SK-N-SH treated with all-trans-retinoic acid at 6 μM for 48 hours (cell line): ENCODE results near the gene CYTH3.
"Not testable (repeated sequence)": the region's sequence is repeated elsewhere in the genome, so short reads cannot be mapped to it uniquely, and the experiment has no call there.

ENCODE experiments used
- ATAC-seq: fragments of 200-7000 bp; cut with Tn5 transposase; 3 replicates; pipeline ENCODE4 v1.9.1; 2020; ENCODE audit warnings: mild to moderate bottlenecking, moderate library complexity
- ARNTL ChIP-seq: fragments of 450-650 bp; formaldehyde crosslinking; IDR thresholded peaks from 2 replicates; pipeline ENCODE4 v1.5.0; 2020; ENCODE audit warnings: low read depth, mild to moderate bottlenecking, moderate library complexity, borderline replicate concordance
- CSRNP3 ChIP-seq: fragments of 250-450 bp; sonication (Bioruptor Pico); IDR thresholded peaks from 2 replicates; pipeline ENCODE4 v1.5.1; 2021; ENCODE audit warnings: mild to moderate bottlenecking, moderate library complexity
- ESRRG ChIP-seq: fragments of 250-450 bp; sonication (Bioruptor Pico); IDR thresholded peaks from 2 replicates; pipeline ENCODE4 v1.6.1; 2021; ENCODE audit warnings: mild to moderate bottlenecking
- PPARA ChIP-seq: fragments of 250-450 bp; sonication (Bioruptor Pico); IDR thresholded peaks from 2 replicates; pipeline ENCODE4 v1.5.0; 2020; ENCODE audit warnings: mild to moderate bottlenecking, borderline replicate concordance
- RARB ChIP-seq: fragments of 250-450 bp; sonication (Bioruptor Pico); IDR thresholded peaks from 2 replicates; pipeline ENCODE4 v1.8.0; 2021; ENCODE audit warnings: mild to moderate bottlenecking, moderate library complexity
- TCF4 ChIP-seq: fragments of 250-450 bp; sonication (Bioruptor Pico); IDR thresholded peaks from 2 replicates; pipeline ENCODE4 v1.8.0; 2021; ENCODE audit warnings: mild to moderate bottlenecking, moderate library complexity, borderline replicate concordance
- TSHZ2 ChIP-seq: fragments of 250-450 bp; sonication (Bioruptor Pico); IDR thresholded peaks from 2 replicates; pipeline ENCODE4 v1.5.0; 2020; ENCODE audit warnings: mild to moderate bottlenecking, moderate library complexity
- ZFP3 ChIP-seq: fragments of 250-450 bp; sonication (Bioruptor Pico); IDR thresholded peaks from 2 replicates; pipeline ENCODE4 v1.5.0; 2020; ENCODE audit warnings: mild to moderate bottlenecking, moderate library complexity
- ZFP30 ChIP-seq: fragments of 450-650 bp; formaldehyde crosslinking; IDR thresholded peaks from 2 replicates; pipeline ENCODE4 v1.5.0; 2022; ENCODE audit warnings: mild to moderate bottlenecking, moderate library complexity
- ZNF70 ChIP-seq: fragments of 450-650 bp; formaldehyde crosslinking; IDR thresholded peaks from 2 replicates; pipeline ENCODE4 v1.5.0; 2020; ENCODE audit warnings: mild to moderate bottlenecking, moderate library complexity
- TF ChIP-seq, protein P1 (sequence below): fragments of 250-450 bp; sonication (Bioruptor Pico); IDR thresholded peaks from 2 replicates; pipeline ENCODE4 v1.8.0; 2021; ENCODE audit warnings: low read depth, mild to moderate bottlenecking, moderate library complexity, borderline replicate concordance
- TF ChIP-seq, protein P2 (sequence below): fragments of 250-450 bp; sonication (Bioruptor Pico); IDR thresholded peaks from 2 replicates; pipeline ENCODE4 v1.8.0; 2020; ENCODE audit warnings: mild to moderate bottlenecking, moderate library complexity, borderline replicate concordance

CYTH3 gene

GRCh38 chr7:6294839-6295238 is 22.4 kb upstream of the CYTH3 start (continued):
- TF ChIP-seq, protein P1, sequence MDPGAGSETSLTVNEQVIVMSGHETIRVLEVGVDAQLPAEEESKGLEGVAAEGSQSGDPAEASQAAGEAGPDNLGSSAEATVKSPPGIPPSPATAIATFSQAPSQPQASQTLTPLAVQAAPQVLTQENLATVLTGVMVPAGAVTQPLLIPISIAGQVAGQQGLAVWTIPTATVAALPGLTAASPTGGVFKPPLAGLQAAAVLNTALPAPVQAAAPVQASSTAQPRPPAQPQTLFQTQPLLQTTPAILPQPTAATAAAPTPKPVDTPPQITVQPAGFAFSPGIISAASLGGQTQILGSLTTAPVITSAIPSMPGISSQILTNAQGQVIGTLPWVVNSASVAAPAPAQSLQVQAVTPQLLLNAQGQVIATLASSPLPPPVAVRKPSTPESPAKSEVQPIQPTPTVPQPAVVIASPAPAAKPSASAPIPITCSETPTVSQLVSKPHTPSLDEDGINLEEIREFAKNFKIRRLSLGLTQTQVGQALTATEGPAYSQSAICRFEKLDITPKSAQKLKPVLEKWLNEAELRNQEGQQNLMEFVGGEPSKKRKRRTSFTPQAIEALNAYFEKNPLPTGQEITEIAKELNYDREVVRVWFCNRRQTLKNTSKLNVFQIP (CRISPR knock-in tag) = no peak
- TF ChIP-seq ARNTL (CRISPR knock-in tag) = no peak
- TF ChIP-seq ZFP3 (CRISPR knock-in tag) = no peak
- no peak for TF ChIP-seq ZFP30 (CRISPR knock-in tag)

DNA sequence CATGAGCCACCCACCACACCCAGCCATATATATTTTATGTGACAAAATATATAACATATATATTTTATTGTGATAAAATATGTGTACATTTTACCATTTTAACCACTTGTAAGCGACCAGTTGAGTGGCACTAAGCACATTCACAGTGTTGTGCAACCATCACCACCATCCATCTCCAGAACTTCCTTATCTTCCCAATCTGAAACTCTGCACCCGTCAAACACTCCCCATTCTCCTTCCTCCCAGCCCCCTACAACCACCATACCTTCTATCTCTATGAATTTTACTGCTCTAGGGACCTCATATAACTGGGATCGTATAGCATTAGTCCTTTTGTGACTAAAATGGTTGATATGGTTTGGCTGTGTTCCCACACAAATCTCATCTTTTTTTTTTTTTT is 20.8 kb upstream of the CYTH3 start:
- TF ChIP-seq ZNF70 (CRISPR knock-in tag) (no peak), PPARA (CRISPR knock-in tag) (no peak), TCF4 (CRISPR knock-in tag) (no peak), CSRNP3 (CRISPR knock-in tag) (no peak)
- TF ChIP-seq, protein P1 (CRISPR knock-in tag) = no peak

GRCh38 chr7:6291941-6292340 is 19.5 kb upstream of the CYTH3 start:
- ATAC-seq = not testable (repeated sequence)

More for the DNA sequence above, 20.8 kb upstream of the CYTH3 start:
- ATAC-seq = no peak

DNA sequence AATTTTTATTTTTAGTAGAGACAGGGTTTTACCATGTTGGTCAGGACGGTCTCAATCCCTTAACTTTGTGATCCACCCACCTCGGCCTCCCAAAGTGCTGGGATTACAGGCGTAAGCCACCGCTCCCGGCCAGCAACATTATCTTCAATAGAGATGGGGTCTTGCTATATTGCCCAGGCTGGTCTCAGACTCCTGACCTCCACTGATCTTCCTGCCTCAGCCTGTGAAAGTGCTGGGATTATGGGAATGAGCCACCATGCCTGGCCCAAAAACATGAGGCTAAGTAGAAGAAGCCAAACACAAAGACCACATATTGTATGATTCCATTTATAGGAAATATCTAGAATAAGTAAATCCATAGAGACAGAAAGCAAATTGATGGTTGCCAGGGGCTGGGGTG is 19.1 kb upstream of the CYTH3 start:
- no peak for ATAC-seq
- no peak for TF ChIP-seq TSHZ2

DNA sequence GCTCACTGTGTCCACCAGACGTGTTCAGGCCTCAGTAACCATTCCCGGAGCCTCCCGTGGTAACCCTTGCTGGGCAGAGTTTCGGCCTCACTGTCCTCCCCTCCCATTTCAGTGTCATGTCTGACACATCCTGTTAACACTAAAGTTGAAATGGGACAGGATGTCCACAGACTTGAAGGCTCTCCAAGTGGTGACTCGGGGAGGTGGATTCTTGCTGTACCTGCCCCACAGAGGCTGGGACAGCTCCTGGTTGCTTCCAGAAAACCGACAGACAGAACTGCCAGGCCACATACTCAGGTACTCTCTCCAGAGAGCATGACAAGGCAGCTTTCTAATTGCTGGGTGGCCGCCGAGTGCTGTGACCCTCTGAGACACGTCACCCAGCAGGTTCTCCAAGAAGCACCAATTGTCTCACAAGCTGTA is 17.9 kb upstream of the CYTH3 start:
- TF ChIP-seq TSHZ2 (no peak), RARB (no peak), ESRRG (CRISPR knock-in tag) (no peak)
- TF ChIP-seq, protein P2, sequence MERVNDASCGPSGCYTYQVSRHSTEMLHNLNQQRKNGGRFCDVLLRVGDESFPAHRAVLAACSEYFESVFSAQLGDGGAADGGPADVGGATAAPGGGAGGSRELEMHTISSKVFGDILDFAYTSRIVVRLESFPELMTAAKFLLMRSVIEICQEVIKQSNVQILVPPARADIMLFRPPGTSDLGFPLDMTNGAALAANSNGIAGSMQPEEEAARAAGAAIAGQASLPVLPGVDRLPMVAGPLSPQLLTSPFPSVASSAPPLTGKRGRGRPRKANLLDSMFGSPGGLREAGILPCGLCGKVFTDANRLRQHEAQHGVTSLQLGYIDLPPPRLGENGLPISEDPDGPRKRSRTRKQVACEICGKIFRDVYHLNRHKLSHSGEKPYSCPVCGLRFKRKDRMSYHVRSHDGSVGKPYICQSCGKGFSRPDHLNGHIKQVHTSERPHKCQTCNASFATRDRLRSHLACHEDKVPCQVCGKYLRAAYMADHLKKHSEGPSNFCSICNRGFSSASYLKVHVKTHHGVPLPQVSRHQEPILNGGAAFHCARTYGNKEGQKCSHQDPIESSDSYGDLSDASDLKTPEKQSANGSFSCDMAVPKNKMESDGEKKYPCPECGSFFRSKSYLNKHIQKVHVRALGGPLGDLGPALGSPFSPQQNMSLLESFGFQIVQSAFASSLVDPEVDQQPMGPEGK (CRISPR knock-in tag) = no peak
- ATAC-seq = peak; percentile 31; the same call in 2 of the 3 replicates
